Calu3 (cell line): ENCODE data around the gene SCAANT1. TPM values are rescaled to one million over a fixed set of nuclear protein-coding genes. Genes with fewer than 3 reads are reported as not detected.

ENCODE experiments used
- BruUV-seq: library from RNA; stranded (reverse); fragments of 400-500 nt; replicated peaks from 2 replicates; lab custom pipeline; 2021; lab: Mats Ljungman, UMichigan
- CTCF ChIA-PET: fragments of 300-600 bp; sonication (Branson Sonifier 250); formaldehyde crosslinking; loops from one replicate; lab custom pipeline; 2022; ENCODE audit warnings: antibody characterized with exemption; lab: Charles Lee
- DNase-seq: peaks from one replicate; pipeline ENCODE4 v3.0.0; 2022
- H3K27ac Mint-ChIP-seq: one replicate; pipeline ENCODE4 v1.8.0; 2022; ENCODE audit warnings: mixed read lengths; ENCODE audit not compliant: unreplicated experiment
- H3K27me3 Mint-ChIP-seq: one replicate; pipeline ENCODE4 v1.8.0; 2022; ENCODE audit warnings: mixed read lengths; ENCODE audit not compliant: unreplicated experiment
- H3K36me3 Mint-ChIP-seq: one replicate; pipeline ENCODE4 v1.8.0; 2022; ENCODE audit warnings: mild to moderate bottlenecking, moderate library complexity, mixed read lengths; ENCODE audit not compliant: insufficient read depth, unreplicated experiment
- H3K4me1 Mint-ChIP-seq: one replicate; pipeline ENCODE4 v1.8.0; 2022; ENCODE audit warnings: mild to moderate bottlenecking, low read depth, mixed read lengths; ENCODE audit not compliant: unreplicated experiment
- H3K4me3 Mint-ChIP-seq: one replicate; pipeline ENCODE4 v1.8.0; 2022; ENCODE audit warnings: mild to moderate bottlenecking, low read depth, moderate library complexity, mixed read lengths; ENCODE audit not compliant: unreplicated experiment
- H3K9me3 Mint-ChIP-seq: one replicate; pipeline ENCODE4 v1.8.0; 2022; ENCODE audit warnings: low read depth, mixed read lengths; ENCODE audit not compliant: unreplicated experiment
- CTCF ChIP-seq: fragments of 200-600 bp; IDR thresholded peaks from one replicate; pipeline ENCODE4 v1.8.0; 2022; ENCODE audit warnings: antibody characterized with exemption; ENCODE audit not compliant: unreplicated experiment
- intact Hi-C: fragments of 100-400 bp; cut with micrococcal nuclease; formaldehyde crosslinking; loops from one replicate; pipeline ENCODE4 v1.10.0; 2022; ENCODE audit not compliant: unreplicated experiment
- total RNA-seq: library from RNA; stranded (reverse); gene quantifications from 2 replicates; pipeline ENCODE4 v1.2.3, GENCODE V29; 2022

The SCAANT1 gene
- total RNA-seq, 1 experiment from 2014 or later = not detected

GRCh38 chr3:63951492-63952247 is 39.5 kb upstream of the SCAANT1 start:
- BruUV-seq = no TSS peak
- no peak for TF ChIP-seq CTCF
- no peak for DNase-seq
- intact Hi-C loops = loop anchor here (5.0 kb wide), 1 partner anchor 41 kb away; no protein-coding TSS in a partner anchor
- CTCF ChIA-PET = no interaction called here
- H3K27me3 Mint-ChIP-seq = no peaks in the 10 kb centered on the region
- H3K36me3 Mint-ChIP-seq = peaks cover 15% of the 10 kb centered on the region
- H3K4me1 Mint-ChIP-seq = peaks cover 24% of the 10 kb centered on the region
- no peaks in the 10 kb centered on the region for H3K9me3 Mint-ChIP-seq
- H3K27ac Mint-ChIP-seq = no peak overlapping the region
- no peak overlapping the region for H3K4me3 Mint-ChIP-seq

- Mint-ChIP-seq H3K27ac (no peak overlapping the region), H3K9me3 (no peaks in the 10 kb centered on the region), H3K4me3 (no peak overlapping the region), H3K4me1 (peaks cover 32% of the 10 kb centered on the region), H3K36me3 (peaks cover 15% of the 10 kb centered on the region), H3K27me3 (no peaks in the 10 kb centered on the region)
- CTCF ChIA-PET = no interaction called here
- TF ChIP-seq CTCF = no peak
- intact Hi-C loops = loop anchor here (5.0 kb wide), 1 partner anchor 42 kb away; no protein-coding TSS in a partner anchor
- no peak for DNase-seq
- no TSS peak for BruUV-seq
Measured at GRCh38 chr3:63950698-63951097, 38.5 kb upstream of the SCAANT1 start.

- no peak for DNase-seq
- no peaks in the 10 kb centered on the region for H3K27me3 Mint-ChIP-seq
- peaks cover 10% of the 10 kb centered on the region for H3K36me3 Mint-ChIP-seq
- no peak overlapping the region for H3K27ac Mint-ChIP-seq
- CTCF ChIA-PET = interaction anchor here (0.7 to 1.1 kb wide), 3 partner anchors 29 to 58 kb away, joined by 3 to 4 read pairs (median 4); no protein-coding TSS in a partner anchor
- H3K4me3 Mint-ChIP-seq = no peak overlapping the region
- peaks cover 30% of the 10 kb centered on the region for H3K4me1 Mint-ChIP-seq
- no peak for TF ChIP-seq CTCF
- intact Hi-C loops = no loop called here
- no peaks in the 10 kb centered on the region for H3K9me3 Mint-ChIP-seq
- BruUV-seq = no TSS peak
Measured at GRCh38 chr3:63949005-63949404, 36.8 kb upstream of the SCAANT1 start.

- peak overlapping the region; percentile 18 for H3K27ac Mint-ChIP-seq
- BruUV-seq = no TSS peak
- CTCF ChIA-PET = no interaction called here
- H3K9me3 Mint-ChIP-seq = no peaks in the 10 kb centered on the region
- H3K4me3 Mint-ChIP-seq = no peak overlapping the region
- no peak for DNase-seq
- H3K36me3 Mint-ChIP-seq = peaks cover 10% of the 10 kb centered on the region
- H3K4me1 Mint-ChIP-seq = peaks cover 43% of the 10 kb centered on the region
- no peaks in the 10 kb centered on the region for H3K27me3 Mint-ChIP-seq
- intact Hi-C loops = no loop called here
- TF ChIP-seq CTCF = no peak
Measured at GRCh38 chr3:63947594-63947993, 35.4 kb upstream of the SCAANT1 start.
